Chondrocyte (in vitro differentiated cells): ENCODE measurements around the gene MAP3K19. TPM values are rescaled to one million over a fixed set of nuclear protein-coding genes. Genes with fewer than 3 reads are reported as not detected.

Experiments
- DNase-seq: peaks from one replicate; pipeline ENCODE4 v3.0.0; 2021; ENCODE audit warnings: mixed read lengths, low spot score
- H3K27ac Mint-ChIP-seq: one replicate; pipeline ENCODE4 v1.8.0; 2021; ENCODE audit warnings: mild to moderate bottlenecking, moderate library complexity, mixed read lengths; ENCODE audit not compliant: unreplicated experiment
- H3K27me3 Mint-ChIP-seq: 2 replicates; pipeline ENCODE4 v1.8.0; 2021; ENCODE audit warnings: low read depth, mixed read lengths
- H3K36me3 Mint-ChIP-seq: 2 replicates; pipeline ENCODE4 v1.8.0; 2021; ENCODE audit warnings: low read depth, mixed read lengths
- H3K4me1 Mint-ChIP-seq: 2 replicates; pipeline ENCODE4 v1.8.0; 2021; ENCODE audit warnings: low read depth, mild to moderate bottlenecking, mixed read lengths
- H3K4me3 Mint-ChIP-seq: one replicate; pipeline ENCODE4 v1.8.0; 2021; ENCODE audit warnings: mild to moderate bottlenecking, moderate library complexity, mixed read lengths; ENCODE audit not compliant: unreplicated experiment
- H3K9me3 Mint-ChIP-seq: 2 replicates; pipeline ENCODE4 v1.8.0; 2021; ENCODE audit warnings: low read depth, mixed read lengths
- long read RNA-seq: library from polyadenylated mRNA; stranded (forward); transcript quantifications from one replicate; pipeline ENCODE4 v2.0.0, GENCODE V29; 2021
- total RNA-seq: library from RNA; stranded (reverse); gene quantifications from 3 replicates; pipeline ENCODE4 v1.2.1, GENCODE V29; 2021
- TF ChIP-seq, protein P1 (sequence below): fragments of 200-600 bp; sonication (generic); IDR thresholded peaks from 2 replicates; pipeline ENCODE4 v1.5.0; 2021; ENCODE audit warnings: antibody characterized with exemption, mild to moderate bottlenecking, moderate library complexity

Gene MAP3K19, protein sequence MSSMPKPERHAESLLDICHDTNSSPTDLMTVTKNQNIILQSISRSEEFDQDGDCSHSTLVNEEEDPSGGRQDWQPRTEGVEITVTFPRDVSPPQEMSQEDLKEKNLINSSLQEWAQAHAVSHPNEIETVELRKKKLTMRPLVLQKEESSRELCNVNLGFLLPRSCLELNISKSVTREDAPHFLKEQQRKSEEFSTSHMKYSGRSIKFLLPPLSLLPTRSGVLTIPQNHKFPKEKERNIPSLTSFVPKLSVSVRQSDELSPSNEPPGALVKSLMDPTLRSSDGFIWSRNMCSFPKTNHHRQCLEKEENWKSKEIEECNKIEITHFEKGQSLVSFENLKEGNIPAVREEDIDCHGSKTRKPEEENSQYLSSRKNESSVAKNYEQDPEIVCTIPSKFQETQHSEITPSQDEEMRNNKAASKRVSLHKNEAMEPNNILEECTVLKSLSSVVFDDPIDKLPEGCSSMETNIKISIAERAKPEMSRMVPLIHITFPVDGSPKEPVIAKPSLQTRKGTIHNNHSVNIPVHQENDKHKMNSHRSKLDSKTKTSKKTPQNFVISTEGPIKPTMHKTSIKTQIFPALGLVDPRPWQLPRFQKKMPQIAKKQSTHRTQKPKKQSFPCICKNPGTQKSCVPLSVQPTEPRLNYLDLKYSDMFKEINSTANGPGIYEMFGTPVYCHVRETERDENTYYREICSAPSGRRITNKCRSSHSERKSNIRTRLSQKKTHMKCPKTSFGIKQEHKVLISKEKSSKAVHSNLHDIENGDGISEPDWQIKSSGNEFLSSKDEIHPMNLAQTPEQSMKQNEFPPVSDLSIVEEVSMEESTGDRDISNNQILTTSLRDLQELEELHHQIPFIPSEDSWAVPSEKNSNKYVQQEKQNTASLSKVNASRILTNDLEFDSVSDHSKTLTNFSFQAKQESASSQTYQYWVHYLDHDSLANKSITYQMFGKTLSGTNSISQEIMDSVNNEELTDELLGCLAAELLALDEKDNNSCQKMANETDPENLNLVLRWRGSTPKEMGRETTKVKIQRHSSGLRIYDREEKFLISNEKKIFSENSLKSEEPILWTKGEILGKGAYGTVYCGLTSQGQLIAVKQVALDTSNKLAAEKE (N-terminal part only)
- total RNA-seq: not detected in 3 replicates
- long read RNA-seq: 0 reads

DNA sequence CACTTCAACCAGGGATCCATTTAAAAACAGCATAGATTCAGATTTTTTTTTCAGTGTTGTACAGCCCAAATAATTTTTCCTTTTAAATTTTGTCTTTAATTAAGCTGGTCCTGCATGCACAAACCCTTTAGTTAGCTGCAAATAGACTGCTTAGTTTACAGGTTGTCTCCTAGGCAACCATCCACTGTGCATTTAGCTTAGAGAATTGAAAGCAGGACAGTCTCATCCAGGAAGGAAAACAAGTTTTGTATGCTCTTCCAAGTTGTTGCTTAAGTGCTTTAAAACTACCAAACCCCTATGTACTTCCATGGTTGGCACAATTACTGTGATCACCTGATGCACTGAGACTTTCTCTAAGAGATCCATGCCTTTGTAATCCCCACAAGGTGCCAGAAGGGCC is at the start of gene MAP3K19:
TSS of gene MAP3K19 (minus strand) at position 148 of the 400 bp plus-strand sequence. CDS start 22,800 bp downstream, outside the sequence.
- H3K4me1 Mint-ChIP-seq: peaks cover 4% of the 10 kb centered on the region
- peaks cover 13% of the 10 kb centered on the region for H3K27me3 Mint-ChIP-seq
- no peaks in the 10 kb centered on the region for H3K9me3 Mint-ChIP-seq
- DNase-seq: no peak
- H3K4me3 Mint-ChIP-seq: no peak within 1 kb of the TSS
- H3K27ac Mint-ChIP-seq: no peak within 1 kb of the TSS
- TF ChIP-seq, protein P1, sequence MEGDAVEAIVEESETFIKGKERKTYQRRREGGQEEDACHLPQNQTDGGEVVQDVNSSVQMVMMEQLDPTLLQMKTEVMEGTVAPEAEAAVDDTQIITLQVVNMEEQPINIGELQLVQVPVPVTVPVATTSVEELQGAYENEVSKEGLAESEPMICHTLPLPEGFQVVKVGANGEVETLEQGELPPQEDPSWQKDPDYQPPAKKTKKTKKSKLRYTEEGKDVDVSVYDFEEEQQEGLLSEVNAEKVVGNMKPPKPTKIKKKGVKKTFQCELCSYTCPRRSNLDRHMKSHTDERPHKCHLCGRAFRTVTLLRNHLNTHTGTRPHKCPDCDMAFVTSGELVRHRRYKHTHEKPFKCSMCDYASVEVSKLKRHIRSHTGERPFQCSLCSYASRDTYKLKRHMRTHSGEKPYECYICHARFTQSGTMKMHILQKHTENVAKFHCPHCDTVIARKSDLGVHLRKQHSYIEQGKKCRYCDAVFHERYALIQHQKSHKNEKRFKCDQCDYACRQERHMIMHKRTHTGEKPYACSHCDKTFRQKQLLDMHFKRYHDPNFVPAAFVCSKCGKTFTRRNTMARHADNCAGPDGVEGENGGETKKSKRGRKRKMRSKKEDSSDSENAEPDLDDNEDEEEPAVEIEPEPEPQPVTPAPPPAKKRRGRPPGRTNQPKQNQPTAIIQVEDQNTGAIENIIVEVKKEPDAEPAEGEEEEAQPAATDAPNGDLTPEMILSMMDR: no peak
- no peaks in the 10 kb centered on the region for H3K36me3 Mint-ChIP-seq

GRCh38 chr2:135096665-135097446 is 49.6 kb upstream of the MAP3K19 start:
- TF ChIP-seq, protein P1: no peak
- Mint-ChIP-seq H3K36me3 (peaks cover 6% of the 10 kb centered on the region), H3K9me3 (no peaks in the 10 kb centered on the region), H3K4me1 (peaks cover 41% of the 10 kb centered on the region), H3K27me3 (no peaks in the 10 kb centered on the region), H3K4me3 (no peak overlapping the region), H3K27ac (peak overlapping the region; percentile 39)
- no peak for DNase-seq

DNA sequence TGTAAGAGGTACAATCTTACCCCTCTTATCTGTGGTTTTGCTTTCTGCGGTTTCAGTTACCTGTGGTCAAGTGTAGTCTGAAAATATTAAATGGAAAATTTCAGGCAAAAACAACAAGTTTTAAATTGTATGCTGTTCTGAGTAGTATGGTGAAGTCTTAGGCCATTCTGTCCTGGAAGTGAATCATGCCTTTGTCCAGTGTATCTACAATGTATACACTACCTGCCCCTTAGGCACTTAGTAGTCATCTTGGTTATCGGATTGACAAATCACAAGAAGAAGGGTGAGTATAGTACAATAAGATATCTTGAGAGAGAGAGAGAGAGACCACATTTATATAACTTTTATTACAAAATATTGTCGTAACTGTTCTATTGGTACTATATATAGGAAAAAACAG is 48.3 kb upstream of the MAP3K19 start:
- Mint-ChIP-seq H3K4me3 (no peak overlapping the region), H3K36me3 (peaks cover 7% of the 10 kb centered on the region), H3K27ac (no peak overlapping the region), H3K27me3 (no peaks in the 10 kb centered on the region), H3K4me1 (peaks cover 43% of the 10 kb centered on the region), H3K9me3 (no peaks in the 10 kb centered on the region)
- TF ChIP-seq, protein P1: no peak
- DNase-seq: no peak

- TF ChIP-seq, protein P1: no peak
- H3K27me3 Mint-ChIP-seq: no peaks in the 10 kb centered on the region
- H3K36me3 Mint-ChIP-seq: peaks cover 9% of the 10 kb centered on the region
- H3K4me3 Mint-ChIP-seq: no peak overlapping the region
- no peak for DNase-seq
- H3K4me1 Mint-ChIP-seq: peaks cover 38% of the 10 kb centered on the region
- no peak overlapping the region for H3K27ac Mint-ChIP-seq
- H3K9me3 Mint-ChIP-seq: peaks cover 3% of the 10 kb centered on the region
Measured at GRCh38 chr2:135094508-135094907, 47.3 kb upstream of the MAP3K19 start.
